HEK293T (cell line): ENCODE results near the gene TBC1D16.

Source experiments
- HDGF ChIP-seq: fragments of 450-650 bp; IDR thresholded peaks from 2 replicates; pipeline ENCODE4 v1.6.1; 2017; ENCODE audit warnings: antibody characterized with exemption, borderline replicate concordance
- ZNF384 ChIP-seq: fragments of 450-650 bp; IDR thresholded peaks from 2 replicates; pipeline ENCODE4 v1.6.1; 2016

DNA sequence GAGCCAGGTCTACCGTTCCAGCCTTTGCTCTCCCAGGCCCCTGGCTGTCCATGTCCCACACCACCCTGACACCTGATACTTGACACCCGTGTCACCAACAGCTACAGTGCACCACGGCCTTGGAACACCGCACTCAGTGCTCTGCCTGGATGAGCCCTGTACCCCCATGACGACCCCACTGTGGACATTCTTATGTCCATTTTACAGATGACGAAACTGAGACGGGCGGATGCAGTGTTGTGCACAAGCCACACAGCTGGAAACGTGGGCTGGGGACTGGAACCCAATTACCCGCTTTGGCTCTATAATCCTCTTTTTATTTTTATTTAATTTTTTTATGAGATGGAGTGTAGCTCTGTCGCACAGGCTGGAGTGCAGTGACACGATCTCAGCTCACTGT is 112.9 kb downstream of the TBC1D16 start:
- TF ChIP-seq HDGF (no peak), ZNF384 (no peak)
